H1 (cell line): ENCODE measurements around the gene FBXL15. TPM values are rescaled to one million over a fixed set of nuclear protein-coding genes. Genes with fewer than 3 reads are reported as not detected.
A peak's percentile ranks its signal among the peaks of the same experiment; 100 is the strongest.

Experiments
- CHD1 ChIP-seq: IDR thresholded peaks from 2 replicates; pipeline ENCODE4 v1.6.1; 2012; ENCODE audit warnings: low read depth, low read length, improper control_type of control experiment
- CTBP2 ChIP-seq: IDR thresholded peaks from 2 replicates; pipeline ENCODE4 v1.7.0; 2011; ENCODE audit warnings: borderline replicate concordance, mild to moderate bottlenecking, moderate library complexity, mixed read lengths, low read length; ENCODE audit not compliant: insufficient read depth, insufficient read length
- HDAC2 ChIP-seq, 2 experiments: fragments of 300-600 bp in 1 of 2; sonication (generic) in 1 of 2; IDR thresholded peaks; 2 replicates each; pipeline ENCODE4 v1.6.1; 2011 to 2012; ENCODE audit warnings: low read depth in 2 of 2, low read length in 2 of 2, mild to moderate bottlenecking in 2 of 2, moderate library complexity in 2 of 2, borderline replicate concordance in 1 of 2, inconsistent platforms in 1 of 2
- JUN ChIP-seq: IDR thresholded peaks from 2 replicates; pipeline ENCODE4 v1.6.1; 2011; ENCODE audit warnings: low read depth, mild to moderate bottlenecking, improper control_type of control experiment, low read length
- JUND ChIP-seq: IDR thresholded peaks from 2 replicates; pipeline ENCODE4 v1.6.1; 2011; ENCODE audit warnings: mild to moderate bottlenecking, improper control_type of control experiment, low read length
- KDM4A ChIP-seq: IDR thresholded peaks from one replicate; pipeline ENCODE4 v1.7.1; 2012; ENCODE audit warnings: low read depth, mild to moderate bottlenecking, moderate library complexity, low read length, inconsistent platforms; ENCODE audit not compliant: severe bottlenecking
- MAFK ChIP-seq: IDR thresholded peaks from 2 replicates; pipeline ENCODE4 v1.6.1; 2012; ENCODE audit warnings: low read depth, mild to moderate bottlenecking, improper control_type of control experiment, low read length
- RBBP5 ChIP-seq: IDR thresholded peaks from 2 replicates; pipeline ENCODE4 v1.7.1; 2012; ENCODE audit warnings: low read depth, mild to moderate bottlenecking, inconsistent platforms, low read length, moderate library complexity, borderline replicate concordance
- SP1 ChIP-seq: IDR thresholded peaks from 2 replicates; pipeline ENCODE4 v1.6.1; 2011; ENCODE audit warnings: low read depth, low read length
- SRF ChIP-seq: IDR thresholded peaks from 2 replicates; pipeline ENCODE4 v1.6.1; 2011; ENCODE audit warnings: mild to moderate bottlenecking, low read depth, low read length, moderate library complexity
- polyA plus RNA-seq, 7 experiments: library from polyadenylated mRNA; depleted of rRNA in 3 of 7; stranded (reverse) in 5 of 7; unstranded in 2 of 7; fragments of >200 nt in 5 of 7; fragments of 200-250 nt in 2 of 7; gene quantifications; 1 replicate in 5 of 7; 2 replicates in 1 of 7; 4 replicates in 1 of 7; pipeline versions ENCODE4 v1.2.1 to v1.2.3, GENCODE V29; 2011 to 2013; ENCODE audit warnings: missing spikeins in 2 of 7, mixed read lengths in 2 of 7
- total RNA-seq: library from RNA; stranded (reverse); fragmentation: NEBNext Ultra II Directional; extraction: Animal tissue kit (Norgen Biotek cat#: 25700); gene quantifications from 2 replicates; pipeline ENCODE4 v1.2.1, GENCODE V29; 2021
- TF ChIP-seq, protein P1 (sequence below), 3 experiments: IDR thresholded peaks; 1 replicate in 2 of 3; 2 replicates in 1 of 3; pipeline versions ENCODE4 v1.5.1 to v1.6.1; 2011; ENCODE audit warnings: low read length in 3 of 3, mild to moderate bottlenecking in 3 of 3, inconsistent platforms in 2 of 3, low read depth in 1 of 3, moderate library complexity in 1 of 3; ENCODE audit not compliant: insufficient read depth in 1 of 3; ENCODE audit errors: control extremely low read depth in 1 of 3

The FBXL15 gene
- total and polyA plus RNA-seq, 2 of the 8 experiments (the other 6 are each of a cell fraction or from before 2014, with no cell fraction given) = 11.3 to 22.6 TPM

DNA sequence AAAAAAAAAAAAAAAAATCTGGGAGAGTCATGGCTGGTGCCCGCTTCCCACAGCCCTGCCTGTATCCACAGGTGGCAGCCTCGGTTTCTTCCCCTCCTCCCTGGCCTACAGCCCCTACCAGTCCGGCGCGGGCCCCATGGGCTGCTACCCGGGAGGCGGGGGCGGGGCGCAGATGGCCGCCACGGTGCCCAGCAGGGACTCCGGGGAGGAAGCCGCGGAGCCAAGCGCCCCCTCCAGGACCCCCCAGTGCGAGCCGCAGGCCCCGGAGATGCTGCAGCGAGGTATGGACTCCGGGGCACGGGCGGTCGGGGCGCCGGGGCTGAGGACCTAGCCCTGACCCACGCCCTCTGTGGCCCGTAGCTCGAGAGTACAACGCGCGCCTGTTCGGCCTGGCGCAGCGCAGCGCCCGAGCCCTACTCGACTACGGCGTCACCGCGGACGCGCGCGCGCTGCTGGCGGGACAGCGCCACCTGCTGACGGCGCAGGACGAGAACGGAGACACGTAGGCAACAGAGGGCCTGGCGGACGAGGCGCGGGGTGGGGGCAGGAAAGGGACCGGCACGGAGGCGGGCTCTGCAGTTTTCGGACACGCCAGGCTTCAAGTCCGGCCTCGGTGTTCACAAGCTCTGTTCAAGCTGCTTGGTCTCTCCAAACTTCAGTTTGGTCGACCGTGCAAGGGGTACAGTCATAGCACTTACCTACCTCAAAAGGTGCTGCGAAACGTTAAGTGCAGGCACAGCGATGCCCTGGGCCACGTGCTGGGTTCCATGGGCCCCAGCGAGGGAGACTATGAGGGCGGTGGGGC lies 21.2 kb upstream of the FBXL15 start (continued):
- peak; percentile 31; the same call in 1 of the 2 replicates for TF ChIP-seq RBBP5
- 0 out of 4 replicates have a peak, but pooled peaks of 1 of the 2 experiments have one; percentile 46 for TF ChIP-seq HDAC2 (IDR thresholded peaks at IDR 0.05; ENCODE audit: borderline replicate concordance in 1 of 2, low read depth in 2 of 2, low read length in 2 of 2)
- no peak for TF ChIP-seq JUN
- no peak for TF ChIP-seq SP1
- TF ChIP-seq CHD1 = no peak
- TF ChIP-seq MAFK = peak; percentile 10; the same call in 1 of the 2 replicates
- TF ChIP-seq, protein P1, sequence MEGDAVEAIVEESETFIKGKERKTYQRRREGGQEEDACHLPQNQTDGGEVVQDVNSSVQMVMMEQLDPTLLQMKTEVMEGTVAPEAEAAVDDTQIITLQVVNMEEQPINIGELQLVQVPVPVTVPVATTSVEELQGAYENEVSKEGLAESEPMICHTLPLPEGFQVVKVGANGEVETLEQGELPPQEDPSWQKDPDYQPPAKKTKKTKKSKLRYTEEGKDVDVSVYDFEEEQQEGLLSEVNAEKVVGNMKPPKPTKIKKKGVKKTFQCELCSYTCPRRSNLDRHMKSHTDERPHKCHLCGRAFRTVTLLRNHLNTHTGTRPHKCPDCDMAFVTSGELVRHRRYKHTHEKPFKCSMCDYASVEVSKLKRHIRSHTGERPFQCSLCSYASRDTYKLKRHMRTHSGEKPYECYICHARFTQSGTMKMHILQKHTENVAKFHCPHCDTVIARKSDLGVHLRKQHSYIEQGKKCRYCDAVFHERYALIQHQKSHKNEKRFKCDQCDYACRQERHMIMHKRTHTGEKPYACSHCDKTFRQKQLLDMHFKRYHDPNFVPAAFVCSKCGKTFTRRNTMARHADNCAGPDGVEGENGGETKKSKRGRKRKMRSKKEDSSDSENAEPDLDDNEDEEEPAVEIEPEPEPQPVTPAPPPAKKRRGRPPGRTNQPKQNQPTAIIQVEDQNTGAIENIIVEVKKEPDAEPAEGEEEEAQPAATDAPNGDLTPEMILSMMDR (IDR thresholded peaks at IDR 0.05; ENCODE audit: control extremely low read depth in 1 of 3, insufficient read depth in 1 of 3, low read depth in 1 of 3, low read length in 3 of 3) = peak in 2 of 3 experiments; percentile 96; a peak in 3 of 4 replicates
- peak; percentile 77 for TF ChIP-seq CTBP2
- TF ChIP-seq KDM4A = peak; percentile 67
- TF ChIP-seq JUND = 0 out of 2 replicates have a peak, but pooled peaks have one; percentile 16
- 0 out of 2 replicates have a peak, but pooled peaks have one; percentile 21 for TF ChIP-seq SRF
